ENCODE measurements around the gene FLT3. TPM values are rescaled to one million over a fixed set of nuclear protein-coding genes. Genes with fewer than 3 reads are reported as not detected.

Gene FLT3
- total and polyA plus RNA-seq, 10 of the 15 experiments (the other 5 are each of a cell fraction or from before 2014, with no cell fraction given) = 0.04 to 0.19 (median 0.11) TPM; not detected in 1

GRCh38 chr13:27960362-27961226 lies 139.8 kb downstream of the FLT3 start:
- BruUV-seq (replicated peaks) = no TSS peak
- Histone ChIP-seq H3K9me3 (replicated peaks; ENCODE audit: control insufficient read depth, insufficient read depth, low read length) (no peaks in the 10 kb centered on the region), H3K4me3 (no peak overlapping the region; the same call in 1 of the 2 replicates), H4K20me1 (ENCODE audit: control insufficient read depth, insufficient read depth) (no peaks in the 10 kb centered on the region), H3K36me3 (ENCODE audit: control insufficient read depth in 2 of 2, insufficient read depth in 2 of 2, low read length in 1 of 2) (no peaks in the 10 kb centered on the region), H3K79me2 (ENCODE audit: control insufficient read depth, insufficient read depth, low read length) (no peaks in the 10 kb centered on the region), H3K4me1 (ENCODE audit: control insufficient read depth, insufficient read depth, low read length) (no peaks in the 10 kb centered on the region), H3K9ac (ENCODE audit: control insufficient read depth, insufficient read depth, low read length) (no peak overlapping the region), H3K27ac (ENCODE audit: control insufficient read depth, insufficient read depth) (no peak overlapping the region), H3K4me2 (ENCODE audit: control insufficient read depth, insufficient read depth) (peak overlapping the region; percentile 71), H3K27me3 (replicated peaks in 1 of 2; ENCODE audit: control insufficient read depth in 2 of 2, insufficient read depth in 2 of 2, low read length in 1 of 2) (peaks cover 6 to 7% of the 10 kb centered on the region in 2 experiments; a peak in 3 of 4 replicates), H2AFZ (ENCODE audit: control insufficient read depth, low read depth, low read length) (peak overlapping the region; percentile 12; the same call in 1 of the 2 replicates)
- intact Hi-C loops (cut with micrococcal nuclease; ENCODE audit: unreplicated experiment) = loop anchor here (5.0 kb wide), 1 partner anchor 588 kb away; no protein-coding TSS in a partner anchor
- ChIA-PET RAD21 (ENCODE audit: unreplicated experiment) (interaction anchor here (0.8 to 2.3 kb wide), 3 partner anchors 25 to 134 kb away, joined by 3 to 12 read pairs (median 6); no protein-coding TSS in a partner anchor), CTCF (interaction anchor here (1.1 to 14.0 kb wide), 5 partner anchors 23 to 690 kb away, joined by 3 to 360 read pairs (median 11); partner anchors contain the start of gene RASL11A), POLR2A (no interaction called here), SMC1A (ENCODE audit: uncharacterized antibody, unreplicated experiment) (interaction anchor here (1.3 to 2.8 kb wide), 4 partner anchors 23 to 587 kb away, joined by 3 to 11 read pairs (median 5); no protein-coding TSS in a partner anchor)
- under 1% methylated on average over 49 of the region's 73 CpGs for WGBS (ENCODE audit: insufficient coverage, insufficient replicate concordance, low lambda C conversion rate, missing lambda C conversion rate)
- ATAC-seq (peak; percentile 80), DNase-seq (ENCODE audit: low read depth, low spot score) (no peak), FAIRE-seq (no peak)
- in situ Hi-C loops (cut with MboI) = no loop called here
- TF ChIP-seq TAF1 (IDR thresholded peaks at IDR 0.05; ENCODE audit: borderline replicate concordance, low read depth, low read length) = no peak
- TF ChIP-seq TCF7 (IDR thresholded peaks at IDR 0.05; ENCODE audit: borderline replicate concordance) = no peak
- no peak for TF ChIP-seq NFYB (IDR thresholded peaks at IDR 0.05; ENCODE audit: insufficient read depth, low read depth, low read length)
- TF ChIP-seq SMAD5 (IDR thresholded peaks at IDR 0.05; ENCODE audit: low read depth) = no peak
- TF ChIP-seq SREBF1 (IDR thresholded peaks at IDR 0.05; ENCODE audit: low read length) = no peak
- TF ChIP-seq IKZF2 (IDR thresholded peaks at IDR 0.05) = no peak
- peak; percentile 47 to 58 (median 58); a peak in 5 of 6 replicates for TF ChIP-seq CTCF (IDR thresholded peaks at IDR 0.05 in 2 of 3, conservative IDR thresholded peaks at IDR 0.05 in 1 of 3; ENCODE audit: control insufficient read depth in 2 of 3, extremely low read depth in 1 of 3, insufficient read depth in 1 of 3, low read depth in 3 of 3, low read length in 3 of 3)
- TF ChIP-seq, protein P1, sequence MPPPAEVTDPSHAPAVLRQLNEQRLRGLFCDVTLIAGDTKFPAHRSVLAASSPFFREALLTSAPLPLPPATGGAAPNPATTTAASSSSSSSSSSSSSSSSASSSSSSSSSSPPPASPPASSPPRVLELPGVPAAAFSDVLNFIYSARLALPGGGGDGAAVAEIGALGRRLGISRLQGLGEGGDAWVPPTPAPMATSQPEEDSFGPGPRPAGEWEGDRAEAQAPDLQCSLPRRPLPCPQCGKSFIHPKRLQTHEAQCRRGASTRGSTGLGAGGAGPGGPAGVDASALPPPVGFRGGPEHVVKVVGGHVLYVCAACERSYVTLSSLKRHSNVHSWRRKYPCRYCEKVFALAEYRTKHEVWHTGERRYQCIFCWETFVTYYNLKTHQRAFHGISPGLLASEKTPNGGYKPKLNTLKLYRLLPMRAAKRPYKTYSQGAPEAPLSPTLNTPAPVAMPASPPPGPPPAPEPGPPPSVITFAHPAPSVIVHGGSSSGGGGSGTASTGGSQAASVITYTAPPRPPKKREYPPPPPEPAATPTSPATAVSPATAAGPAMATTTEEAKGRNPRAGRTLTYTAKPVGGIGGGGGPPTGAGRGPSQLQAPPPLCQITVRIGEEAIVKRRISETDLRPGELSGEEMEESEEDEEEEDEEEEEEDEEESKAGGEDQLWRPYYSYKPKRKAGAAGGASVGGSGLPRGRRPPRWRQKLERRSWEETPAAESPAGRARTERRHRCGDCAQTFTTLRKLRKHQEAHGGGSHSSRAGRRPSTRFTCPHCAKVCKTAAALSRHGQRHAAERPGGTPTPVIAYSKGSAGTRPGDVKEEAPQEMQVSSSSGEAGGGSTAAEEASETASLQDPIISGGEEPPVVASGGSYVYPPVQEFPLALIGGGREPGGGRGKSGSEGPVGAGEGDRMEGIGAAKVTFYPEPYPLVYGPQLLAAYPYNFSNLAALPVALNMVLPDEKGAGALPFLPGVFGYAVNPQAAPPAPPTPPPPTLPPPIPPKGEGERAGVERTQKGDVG (CRISPR knock-in tag; IDR thresholded peaks at IDR 0.05) = no peak
- no peak for TF ChIP-seq EP300 (IDR thresholded peaks at IDR 0.05; ENCODE audit: borderline replicate concordance in 1 of 2, control insufficient read depth in 1 of 2, low read depth in 2 of 2, low read length in 2 of 2)
- TF ChIP-seq CHD1 (IDR thresholded peaks at IDR 0.05; ENCODE audit: low read depth, low read length) = no peak
- TF ChIP-seq HSF1 (IDR thresholded peaks at IDR 0.05; ENCODE audit: low read depth, low read length) = no peak
- no peak for TF ChIP-seq TCF3 (IDR thresholded peaks at IDR 0.05; ENCODE audit: borderline replicate concordance, insufficient read depth, low read depth, low read length)
